ENCODE results near the gene WDR53. TPM values are rescaled to one million over a fixed set of nuclear protein-coding genes. Genes with fewer than 3 reads are reported as not detected.

The WDR53 gene
- 8.1 and 9.4 TPM in 2 replicates for total RNA-seq

DNA sequence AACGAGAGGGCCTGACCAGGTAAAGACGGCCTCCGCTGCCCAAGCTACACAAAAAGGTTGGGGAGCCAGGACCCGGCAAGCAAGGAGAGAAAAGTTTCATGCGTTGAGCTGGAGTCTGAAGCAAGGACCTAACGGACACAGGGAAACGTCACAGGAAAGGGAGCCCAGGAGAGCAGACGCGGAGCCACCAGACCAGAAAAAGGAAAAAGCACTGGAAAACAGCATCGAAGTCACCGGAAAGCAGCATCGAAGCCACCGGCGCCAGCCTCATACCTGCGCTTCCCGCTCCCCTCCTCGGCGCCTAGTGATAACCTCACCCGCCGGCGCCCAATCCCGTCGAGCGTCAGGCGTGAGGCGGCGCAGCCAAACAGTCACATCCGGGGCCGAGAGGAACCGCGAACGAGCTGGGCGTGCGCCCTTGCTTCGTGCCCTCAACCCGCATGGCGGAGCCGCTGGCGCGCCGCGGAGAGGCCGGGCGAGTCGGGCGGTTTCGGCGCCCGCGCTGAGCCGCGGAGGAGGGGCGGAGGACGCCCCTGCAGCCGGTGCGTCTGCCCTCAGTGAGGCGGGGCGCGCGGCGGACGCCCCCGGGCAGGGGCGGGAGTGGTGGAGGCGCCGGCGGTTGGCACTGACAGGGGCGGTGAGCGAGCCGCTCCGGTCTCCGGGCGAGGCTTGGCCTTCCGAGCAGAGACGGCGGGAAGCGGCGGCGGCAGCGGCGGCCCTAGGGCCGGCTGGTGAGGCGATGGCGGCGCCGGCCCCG is at the start of gene WDR53, which contains the start of gene FBXO45:
Gene WDR53, minus strand, starts transcription at position 309 of the 757 bp plus-strand sequence. CDS start 7,079 bp downstream, outside the sequence.
Gene FBXO45, plus strand, starts transcription at position 415 of the 757 bp plus-strand sequence. Its CDS starts 325 bp downstream, at position 740.

GRCh38 chr3:196514913-196515621 is 53.3 kb downstream of the WDR53 start, which contains the start of gene SMCO1:
Gene SMCO1, minus strand, starts transcription at chr3:196515346. Its CDS starts 137 bp downstream, at chr3:196515209.

Other genes with a start within 250 kb of the WDR53 start
- gene TM4SF19, start 230.2 kb downstream of the WDR53 start, total RNA-seq = under 0.01 TPM in 1 of 2 replicates, not detected in the other
- 15.6 and 20.8 TPM in 2 replicates for gene UBXN7, start 136.1 kb downstream of the WDR53 start, total RNA-seq
- 21.6 and 24.6 TPM in 2 replicates for gene RNF168, start 64.8 kb downstream of the WDR53 start, total RNA-seq
- not detected in 2 replicates for gene SMCO1, start 53.2 kb downstream of the WDR53 start, total RNA-seq
- 13.4 and 14.0 TPM in 2 replicates for gene FBXO45, start 106 bp upstream of the WDR53 start, total RNA-seq
- 1.9 and 5.2 TPM in 2 replicates for gene NRROS, start 71.1 kb upstream of the WDR53 start, total RNA-seq
- gene CEP19, start 143.7 kb upstream of the WDR53 start, total RNA-seq = 1.3 and 2.4 TPM in 2 replicates
- gene PIGX, start 143.8 kb upstream of the WDR53 start, total RNA-seq = 12.7 and 14.2 TPM in 2 replicates
- 49.3 and 72.7 TPM in 2 replicates for gene PAK2, start 171.3 kb upstream of the WDR53 start, total RNA-seq

Measured in endothelial cell of coronary artery (primary cell).